NCI-H2029 (cell line): ENCODE results near the gene TNXB.
"Not testable (repeated sequence)": the region's sequence is repeated elsewhere in the genome, so short reads cannot be mapped to it uniquely, and the experiment has no call there.

Experiments
- DNase-seq: peaks from one replicate; lab custom pipeline; 2025; lab: John Stamatoyannopoulos, UW

Gene TNXB

GRCh38 chr6:32060966-32061655 lies 48.0 kb downstream of the TNXB start:
- no peak for DNase-seq

- no peak for DNase-seq
Observed at GRCh38 chr6:32058511-32058963, 50.6 kb downstream of the TNXB start.

GRCh38 chr6:32057966-32058365 lies 51.2 kb downstream of the TNXB start:
- no peak for DNase-seq

GRCh38 chr6:32056254-32056653 lies 52.9 kb downstream of the TNXB start:
- no peak for DNase-seq

- not testable (repeated sequence) for DNase-seq
Observed at GRCh38 chr6:32055756-32056155, 53.4 kb downstream of the TNXB start.

- not testable (repeated sequence) for DNase-seq
Observed at GRCh38 chr6:32053314-32053713, 55.8 kb downstream of the TNXB start.

GRCh38 chr6:32052626-32053025 lies 56.5 kb downstream of the TNXB start:
- not testable (repeated sequence) for DNase-seq

- no peak for DNase-seq
Observed at GRCh38 chr6:32050562-32050961, 58.6 kb downstream of the TNXB start.

GRCh38 chr6:32049736-32050135 lies 59.4 kb downstream of the TNXB start:
- not testable (repeated sequence) for DNase-seq

- DNase-seq = not testable (repeated sequence)
Observed at GRCh38 chr6:32049149-32049548, 60.0 kb downstream of the TNXB start.

- peak; percentile 3 for DNase-seq
Observed at GRCh38 chr6:32047855-32048766, 61.0 kb downstream of the TNXB start.

GRCh38 chr6:32047539-32047854 lies 61.6 kb downstream of the TNXB start:
- DNase-seq = no peak

- no peak for DNase-seq
Observed at GRCh38 chr6:32047084-32047478, 62.1 kb downstream of the TNXB start.

GRCh38 chr6:32046450-32047083 lies 62.6 kb downstream of the TNXB start:
- DNase-seq = no peak

- no peak for DNase-seq
Observed at GRCh38 chr6:32045811-32046449, 63.2 kb downstream of the TNXB start.

- DNase-seq = not testable (repeated sequence)
Observed at GRCh38 chr6:32044916-32045315, 64.2 kb downstream of the TNXB start.

- not testable (repeated sequence) for DNase-seq
Observed at GRCh38 chr6:32043589-32044380, 65.4 kb downstream of the TNXB start.

- DNase-seq = not testable (repeated sequence)
Observed at GRCh38 chr6:32042276-32042675, 66.9 kb downstream of the TNXB start.

- not testable (repeated sequence) for DNase-seq
Observed at GRCh38 chr6:32041385-32041784, 67.8 kb downstream of the TNXB start.

GRCh38 chr6:32041050-32041321 lies 68.2 kb downstream of the TNXB start:
- not testable (repeated sequence) for DNase-seq

- DNase-seq = not testable (repeated sequence)
Observed at GRCh38 chr6:32040299-32041049, 68.7 kb downstream of the TNXB start.
